Astrocyte of the spinal cord (primary cell): Measurements from ENCODE around the gene ERF.
A peak's percentile ranks its signal among the peaks of the same experiment; 100 is the strongest.
"Not testable (repeated sequence)": the region's sequence is repeated elsewhere in the genome, so short reads cannot be mapped to it uniquely, and the experiment has no call there.

ENCODE experiments used
- DNase-seq: peaks from one replicate; pipeline ENCODE4 v3.0.0; 2011; ENCODE audit warnings: low read depth, low spot score
- H3K4me3 ChIP-seq: 2 replicates; pipeline ENCODE4 v1.5.1; 2011; ENCODE audit warnings: low read depth, mild to moderate bottlenecking, low read length, moderate library complexity
- in situ Hi-C: cut with HindIII; loops from 2 replicates; pipeline ENCODE4 v1.10.0; 2017; ENCODE audit warnings: low sequenced_read_pairs
- TF ChIP-seq, protein P1 (sequence below): IDR thresholded peaks from 2 replicates; pipeline ENCODE4 v1.5.1; 2012; ENCODE audit warnings: low read depth, mild to moderate bottlenecking, low read length, inconsistent platforms

The ERF gene

DNA sequence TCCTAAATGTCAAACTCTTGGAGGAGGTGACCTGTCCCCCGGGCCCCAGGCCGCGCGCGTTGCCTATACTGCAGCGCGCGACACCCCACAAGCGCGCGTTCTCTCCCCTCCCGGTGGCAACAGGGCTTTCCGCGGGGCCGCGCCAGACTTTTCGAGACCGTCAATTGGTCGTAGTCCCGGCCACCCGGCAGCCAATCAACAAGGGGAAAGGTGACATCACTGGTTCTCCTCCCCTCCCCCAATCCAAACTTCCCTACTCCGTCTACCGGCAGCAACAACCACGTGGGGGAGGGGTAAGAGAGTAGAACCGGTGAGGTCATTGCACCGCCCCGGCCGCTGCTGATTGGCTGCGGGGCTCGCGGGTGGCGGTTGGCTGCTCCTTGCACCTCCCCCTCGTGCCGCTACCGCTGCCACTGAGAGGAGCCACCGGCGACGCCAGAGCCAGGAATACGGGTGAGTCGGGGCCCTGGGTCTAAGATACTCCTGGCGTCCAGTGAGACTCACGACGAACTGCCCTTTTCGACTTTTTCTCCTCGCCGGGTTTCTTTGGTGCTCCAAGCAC, 13.3 kb upstream of the ERF start:
- in situ Hi-C loops: no loop called here
- TF ChIP-seq, protein P1, sequence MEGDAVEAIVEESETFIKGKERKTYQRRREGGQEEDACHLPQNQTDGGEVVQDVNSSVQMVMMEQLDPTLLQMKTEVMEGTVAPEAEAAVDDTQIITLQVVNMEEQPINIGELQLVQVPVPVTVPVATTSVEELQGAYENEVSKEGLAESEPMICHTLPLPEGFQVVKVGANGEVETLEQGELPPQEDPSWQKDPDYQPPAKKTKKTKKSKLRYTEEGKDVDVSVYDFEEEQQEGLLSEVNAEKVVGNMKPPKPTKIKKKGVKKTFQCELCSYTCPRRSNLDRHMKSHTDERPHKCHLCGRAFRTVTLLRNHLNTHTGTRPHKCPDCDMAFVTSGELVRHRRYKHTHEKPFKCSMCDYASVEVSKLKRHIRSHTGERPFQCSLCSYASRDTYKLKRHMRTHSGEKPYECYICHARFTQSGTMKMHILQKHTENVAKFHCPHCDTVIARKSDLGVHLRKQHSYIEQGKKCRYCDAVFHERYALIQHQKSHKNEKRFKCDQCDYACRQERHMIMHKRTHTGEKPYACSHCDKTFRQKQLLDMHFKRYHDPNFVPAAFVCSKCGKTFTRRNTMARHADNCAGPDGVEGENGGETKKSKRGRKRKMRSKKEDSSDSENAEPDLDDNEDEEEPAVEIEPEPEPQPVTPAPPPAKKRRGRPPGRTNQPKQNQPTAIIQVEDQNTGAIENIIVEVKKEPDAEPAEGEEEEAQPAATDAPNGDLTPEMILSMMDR: no peak
- peak overlapping the region; percentile 81 for H3K4me3 ChIP-seq
- peak; percentile 99 for DNase-seq

DNA sequence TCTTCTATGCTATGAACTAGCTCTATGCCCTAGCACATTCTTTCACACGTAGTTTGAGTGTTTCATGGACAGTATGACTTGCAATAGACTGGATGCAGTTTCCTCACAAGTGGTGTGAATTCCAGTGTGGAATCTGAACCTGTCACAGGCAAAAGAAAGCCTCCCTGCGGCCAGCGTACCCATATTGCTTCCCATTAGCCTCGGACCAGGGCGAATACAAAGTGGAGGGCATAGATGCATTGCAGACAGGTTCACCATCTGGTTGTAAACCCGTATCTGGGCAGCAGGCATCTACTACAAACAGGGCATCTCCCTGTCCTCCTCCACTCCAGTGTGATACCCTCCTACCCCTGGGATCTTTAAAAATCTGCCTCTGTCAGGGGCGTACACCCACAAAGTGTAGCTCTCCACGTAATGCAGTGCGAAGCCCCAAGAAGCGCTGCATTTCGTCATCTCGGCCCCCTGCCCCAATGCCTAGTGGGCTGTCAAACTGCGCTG, 12.8 kb upstream of the ERF start:
- no peak for DNase-seq
- H3K4me3 ChIP-seq: peak overlapping the region; percentile 81
- TF ChIP-seq, protein P1: no peak
- in situ Hi-C loops: no loop called here

DNA sequence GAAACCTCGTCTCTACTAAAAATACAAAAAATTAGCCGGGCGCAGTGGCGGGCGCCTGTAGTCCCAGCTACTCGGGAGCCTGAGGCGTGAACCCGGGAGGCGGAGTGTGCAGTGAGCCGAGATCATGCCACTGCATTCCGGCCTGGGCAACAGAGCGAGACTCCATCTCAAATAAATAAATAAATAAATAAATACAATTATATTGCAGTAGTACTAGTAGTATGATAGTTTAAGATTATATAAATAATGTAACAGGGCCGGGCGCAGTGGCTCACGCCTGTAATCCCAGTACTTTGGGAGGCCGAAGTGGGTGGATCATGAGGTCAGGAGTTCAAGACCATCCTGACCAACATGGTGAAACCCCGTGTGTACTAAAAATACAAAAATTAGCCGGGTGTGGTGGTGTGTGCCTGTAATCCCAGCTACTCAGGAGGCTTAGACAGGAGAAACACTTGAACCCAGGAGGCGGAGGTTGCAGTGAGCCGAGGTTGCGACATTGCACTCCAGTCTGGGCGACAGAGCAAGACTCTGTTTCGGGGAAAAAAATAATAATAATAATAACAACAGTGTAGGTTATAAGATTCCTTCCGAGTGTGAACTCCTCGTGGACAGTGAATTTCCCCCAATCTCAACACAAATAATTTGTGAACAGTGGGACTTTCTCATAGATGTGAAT, 12.1 kb upstream of the ERF start:
- in situ Hi-C loops, DNase-seq, H3K4me3 ChIP-seq: not testable (repeated sequence)

GRCh38 chr19:42266105-42266504, 11.2 kb upstream of the ERF start:
- in situ Hi-C loops, DNase-seq, H3K4me3 ChIP-seq: not testable (repeated sequence)

- no peak for DNase-seq
- in situ Hi-C loops: no loop called here
- H3K4me3 ChIP-seq: no peak overlapping the region
- TF ChIP-seq, protein P1: no peak
Measured at GRCh38 chr19:42261763-42262162, 6.8 kb upstream of the ERF start.

DNA sequence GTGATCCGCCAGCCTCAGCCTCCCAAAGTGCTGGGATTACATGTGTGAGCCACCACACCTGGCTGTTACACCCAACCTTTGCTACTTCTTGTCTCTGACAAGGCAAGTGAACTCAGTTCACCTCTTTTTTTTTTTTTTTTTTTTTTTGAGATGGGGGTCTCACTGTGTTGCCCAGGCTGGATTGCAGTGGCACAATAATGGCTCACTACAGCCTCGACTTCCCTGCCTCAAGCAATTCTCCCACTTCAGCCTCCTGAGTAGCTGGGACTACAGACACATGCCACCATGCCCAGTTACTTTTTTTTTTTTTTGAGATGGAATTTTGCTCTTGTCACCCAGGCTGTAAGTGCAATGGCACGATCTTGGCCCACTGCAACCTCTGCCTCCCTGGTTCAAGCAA, 2.9 kb upstream of the ERF start:
- in situ Hi-C loops, H3K4me3 ChIP-seq, DNase-seq: not testable (repeated sequence)

DNA sequence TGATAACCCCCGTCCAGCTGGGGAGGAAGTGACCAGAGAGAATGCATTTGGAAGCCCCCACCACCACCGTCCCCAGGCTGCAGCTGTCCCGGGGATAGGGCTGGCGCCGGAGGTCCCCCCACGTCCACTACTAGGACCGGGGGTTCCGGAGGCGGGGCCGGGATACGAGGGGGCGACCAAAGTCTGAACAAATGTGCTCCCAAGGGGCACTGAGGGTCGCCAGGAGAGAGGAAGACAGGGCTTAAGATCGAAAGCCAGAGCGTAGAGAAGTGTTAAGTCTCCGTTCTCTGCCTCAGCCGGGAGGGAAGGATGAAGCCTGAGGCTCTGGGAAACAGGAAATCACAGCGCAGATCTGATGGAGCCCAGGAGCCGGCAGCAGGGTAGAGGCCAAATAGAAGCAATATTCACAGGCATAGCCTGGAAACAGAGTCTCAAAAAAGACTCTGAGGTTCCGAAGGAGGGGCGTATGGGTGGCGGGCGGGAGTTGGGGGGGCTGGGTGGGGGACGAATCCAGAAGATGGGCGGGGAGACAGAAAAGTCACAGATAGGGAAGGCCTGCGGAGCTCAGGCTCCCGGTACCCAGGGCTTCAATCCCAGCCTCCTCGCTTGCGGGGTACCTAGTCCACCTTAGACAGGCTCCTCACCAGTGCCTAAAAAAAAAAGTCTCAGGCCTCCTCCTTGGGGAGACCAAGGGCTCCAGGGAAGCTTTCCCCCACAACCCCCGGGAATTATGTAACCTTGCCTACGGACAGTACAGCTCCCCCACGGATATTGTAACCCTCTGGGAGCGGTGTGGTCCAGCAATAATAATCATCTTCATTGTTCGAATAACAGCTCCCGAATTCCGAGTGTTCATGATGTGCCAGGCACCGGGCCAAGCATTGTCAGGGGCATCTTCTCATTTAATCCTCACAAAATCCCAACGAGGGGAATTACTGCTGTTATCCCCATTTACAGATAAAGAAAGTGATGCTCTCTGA, 1.1 kb upstream of the ERF start:
- peak overlapping the region; percentile 53 for H3K4me3 ChIP-seq
- TF ChIP-seq, protein P1: no peak
- in situ Hi-C loops: no loop called here
- peak; percentile 54 for DNase-seq
